Fibroblast of mammary gland (primary cell): ENCODE measurements around the gene PHLDB3.
"Not testable (repeated sequence)": the region's sequence is repeated elsewhere in the genome, so short reads cannot be mapped to it uniquely, and the experiment has no call there.

ENCODE experiments used
- DNase-seq: peaks from one replicate; pipeline ENCODE4 v3.0.0-alpha.2; 2010; ENCODE audit warnings: low read depth
- H3K4me3 ChIP-seq: 2 replicates; pipeline ENCODE4 v1.5.1; 2011; ENCODE audit warnings: low read depth, mild to moderate bottlenecking, low read length, moderate library complexity; ENCODE audit not compliant: control insufficient read depth
- TF ChIP-seq, protein P1 (sequence below): conservative IDR thresholded peaks from 2 replicates; pipeline ENCODE4 v1.5.1; 2011; ENCODE audit warnings: low read depth, low read length, inconsistent platforms; ENCODE audit not compliant: control insufficient read depth, insufficient read depth

PHLDB3 gene

DNA sequence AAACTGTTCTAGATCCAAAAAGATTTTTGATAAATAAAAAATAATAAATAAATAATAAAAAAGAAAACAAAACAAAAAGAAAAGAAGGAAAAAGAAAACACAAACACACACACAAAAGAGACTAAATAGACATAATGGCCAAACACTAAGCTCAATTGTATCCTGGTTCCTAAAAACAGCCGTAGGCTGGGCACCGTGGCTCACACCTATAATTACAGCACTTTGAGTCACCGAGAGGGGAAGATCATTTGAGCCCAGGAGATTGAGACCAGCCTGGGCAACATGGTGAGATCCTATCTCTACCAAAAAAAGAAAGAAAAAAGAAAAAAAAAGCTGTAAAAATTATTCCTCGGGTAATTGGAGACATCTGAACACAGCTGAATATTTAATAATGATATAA is 13.5 kb upstream of the PHLDB3 start:
- H3K4me3 ChIP-seq: no peak overlapping the region
- DNase-seq: no peak
- TF ChIP-seq, protein P1, sequence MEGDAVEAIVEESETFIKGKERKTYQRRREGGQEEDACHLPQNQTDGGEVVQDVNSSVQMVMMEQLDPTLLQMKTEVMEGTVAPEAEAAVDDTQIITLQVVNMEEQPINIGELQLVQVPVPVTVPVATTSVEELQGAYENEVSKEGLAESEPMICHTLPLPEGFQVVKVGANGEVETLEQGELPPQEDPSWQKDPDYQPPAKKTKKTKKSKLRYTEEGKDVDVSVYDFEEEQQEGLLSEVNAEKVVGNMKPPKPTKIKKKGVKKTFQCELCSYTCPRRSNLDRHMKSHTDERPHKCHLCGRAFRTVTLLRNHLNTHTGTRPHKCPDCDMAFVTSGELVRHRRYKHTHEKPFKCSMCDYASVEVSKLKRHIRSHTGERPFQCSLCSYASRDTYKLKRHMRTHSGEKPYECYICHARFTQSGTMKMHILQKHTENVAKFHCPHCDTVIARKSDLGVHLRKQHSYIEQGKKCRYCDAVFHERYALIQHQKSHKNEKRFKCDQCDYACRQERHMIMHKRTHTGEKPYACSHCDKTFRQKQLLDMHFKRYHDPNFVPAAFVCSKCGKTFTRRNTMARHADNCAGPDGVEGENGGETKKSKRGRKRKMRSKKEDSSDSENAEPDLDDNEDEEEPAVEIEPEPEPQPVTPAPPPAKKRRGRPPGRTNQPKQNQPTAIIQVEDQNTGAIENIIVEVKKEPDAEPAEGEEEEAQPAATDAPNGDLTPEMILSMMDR: no peak

DNA sequence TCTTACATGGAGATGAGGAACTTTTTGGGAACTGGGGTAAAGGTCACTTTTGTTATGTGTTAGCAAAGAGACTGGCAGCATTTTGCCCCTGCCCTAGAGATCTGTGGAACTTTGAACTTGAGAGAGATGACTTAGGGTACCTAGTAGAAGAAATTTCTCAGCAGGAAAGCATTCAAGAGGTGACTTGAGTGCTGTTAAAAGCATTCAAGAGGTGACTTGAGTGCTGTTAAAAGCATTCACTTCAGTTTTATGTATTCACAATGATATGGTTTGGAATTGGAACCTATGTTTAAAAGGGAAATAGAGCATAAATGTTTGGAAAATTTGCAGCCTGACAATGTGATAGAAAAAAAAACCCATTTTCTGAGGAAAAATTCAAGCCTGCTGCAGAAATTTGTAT is 7.9 kb upstream of the PHLDB3 start:
- DNase-seq, H3K4me3 ChIP-seq: not testable (repeated sequence)

DNA sequence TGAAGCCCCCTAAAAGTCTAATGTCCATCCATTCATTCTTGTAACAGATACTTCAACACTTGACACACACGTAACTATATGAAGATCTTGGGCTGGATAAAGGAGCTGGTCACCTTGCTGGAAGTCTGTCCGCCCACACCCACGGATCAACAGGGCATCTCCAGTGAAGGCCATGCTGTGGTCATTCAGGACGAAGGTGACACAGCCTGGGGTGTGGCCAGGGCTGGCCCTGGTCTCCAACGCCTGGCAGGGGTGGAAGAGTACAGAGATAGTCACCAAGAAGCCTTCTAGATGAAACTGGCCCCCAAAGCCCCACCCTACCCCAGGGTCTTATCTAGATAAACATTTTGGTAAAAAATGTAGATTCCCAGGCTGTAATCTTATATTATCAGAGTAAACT is 6.8 kb upstream of the PHLDB3 start:
- no peak for DNase-seq
- TF ChIP-seq, protein P1: no peak
- H3K4me3 ChIP-seq: no peak overlapping the region

DNA sequence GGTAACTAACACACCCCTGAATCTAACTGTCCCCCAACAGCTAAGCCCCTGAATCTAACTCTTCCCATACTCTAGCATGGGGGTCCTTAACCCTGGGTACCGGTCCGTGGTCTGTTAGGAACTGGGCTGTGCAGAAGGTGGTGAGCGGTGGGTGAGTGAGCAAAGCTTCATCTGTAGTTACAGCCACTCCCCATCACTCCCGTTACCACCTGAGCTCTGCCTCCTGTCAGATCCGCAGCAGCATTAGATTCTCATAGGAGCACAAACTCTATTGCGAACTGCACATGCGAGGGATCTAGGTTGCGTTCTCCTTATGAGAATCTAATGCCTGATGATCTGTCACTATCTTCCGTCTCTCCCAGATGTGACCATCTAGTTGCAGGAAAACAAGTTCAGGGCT is 6.2 kb upstream of the PHLDB3 start:
- H3K4me3 ChIP-seq: no peak overlapping the region
- DNase-seq: no peak
- TF ChIP-seq, protein P1: no peak

DNA sequence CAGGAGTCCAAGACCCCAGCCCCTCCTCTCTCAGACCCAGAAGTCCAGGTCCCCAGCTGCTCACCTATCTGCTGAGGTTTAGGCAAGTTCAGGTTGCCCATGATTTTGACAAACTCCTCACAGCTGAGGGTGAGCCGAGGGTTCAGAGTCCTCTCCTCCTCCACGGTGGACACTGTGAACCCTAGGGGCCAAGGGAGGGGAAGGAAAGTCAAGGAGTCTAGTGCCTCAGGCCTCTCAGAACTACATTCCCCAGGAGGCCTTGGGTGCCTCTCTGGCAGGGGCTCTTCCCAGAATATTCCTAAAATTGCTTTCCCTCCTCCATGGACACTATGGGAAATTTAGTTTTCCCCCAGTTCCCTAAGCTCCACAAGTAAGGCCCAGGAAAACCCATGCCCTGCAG is 3.3 kb upstream of the PHLDB3 start:
- H3K4me3 ChIP-seq: no peak overlapping the region
- TF ChIP-seq, protein P1: no peak
- no peak for DNase-seq

DNA sequence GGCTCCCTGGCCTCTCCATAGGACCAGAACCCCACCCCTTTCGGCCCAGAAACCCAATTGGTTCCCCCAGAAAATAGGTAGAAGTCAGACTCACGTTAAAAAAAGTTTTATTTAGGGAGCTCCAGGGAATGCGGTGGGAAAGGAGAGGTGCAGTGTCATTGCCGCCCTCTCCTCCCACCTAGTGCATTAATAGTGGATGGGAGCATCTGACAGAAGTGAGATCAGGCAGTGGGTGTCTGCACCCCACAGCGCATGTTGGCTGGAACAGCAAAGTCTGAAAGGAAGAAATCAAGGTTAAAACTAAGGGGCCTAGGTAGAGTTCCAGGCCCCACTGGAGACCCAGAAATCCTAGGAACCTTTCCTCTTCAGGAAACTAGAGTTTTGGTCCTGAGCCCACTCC is 2.1 kb upstream of the PHLDB3 start:
- TF ChIP-seq, protein P1: no peak
- DNase-seq: no peak
- no peak overlapping the region for H3K4me3 ChIP-seq

DNA sequence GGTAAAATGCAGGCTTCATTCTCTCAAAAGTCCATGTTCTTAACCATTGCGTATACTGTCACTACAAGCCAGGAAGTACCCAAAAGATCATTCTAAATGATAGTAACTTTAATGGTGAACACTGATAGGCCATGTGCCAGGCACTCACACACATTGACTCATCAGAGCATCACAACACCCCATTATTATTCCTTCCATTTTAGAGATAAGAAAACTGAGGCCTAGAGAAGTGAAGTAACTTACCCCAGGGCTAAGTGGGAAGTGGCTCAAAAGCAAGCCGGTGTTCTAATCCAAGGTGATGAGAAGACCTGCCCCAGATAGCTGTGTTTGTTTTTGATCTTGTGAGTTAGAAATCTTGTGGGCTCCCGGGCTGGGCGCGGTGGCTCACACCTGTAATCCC is 1.4 kb upstream of the PHLDB3 start:
- H3K4me3 ChIP-seq: no peak overlapping the region
- TF ChIP-seq, protein P1: no peak
- DNase-seq: no peak
